Measurements from ENCODE around the gene HRC.
"Not testable (repeated sequence)": the region's sequence is repeated elsewhere in the genome, so short reads cannot be mapped to it uniquely, and the experiment has no call there.

HRC gene

DNA sequence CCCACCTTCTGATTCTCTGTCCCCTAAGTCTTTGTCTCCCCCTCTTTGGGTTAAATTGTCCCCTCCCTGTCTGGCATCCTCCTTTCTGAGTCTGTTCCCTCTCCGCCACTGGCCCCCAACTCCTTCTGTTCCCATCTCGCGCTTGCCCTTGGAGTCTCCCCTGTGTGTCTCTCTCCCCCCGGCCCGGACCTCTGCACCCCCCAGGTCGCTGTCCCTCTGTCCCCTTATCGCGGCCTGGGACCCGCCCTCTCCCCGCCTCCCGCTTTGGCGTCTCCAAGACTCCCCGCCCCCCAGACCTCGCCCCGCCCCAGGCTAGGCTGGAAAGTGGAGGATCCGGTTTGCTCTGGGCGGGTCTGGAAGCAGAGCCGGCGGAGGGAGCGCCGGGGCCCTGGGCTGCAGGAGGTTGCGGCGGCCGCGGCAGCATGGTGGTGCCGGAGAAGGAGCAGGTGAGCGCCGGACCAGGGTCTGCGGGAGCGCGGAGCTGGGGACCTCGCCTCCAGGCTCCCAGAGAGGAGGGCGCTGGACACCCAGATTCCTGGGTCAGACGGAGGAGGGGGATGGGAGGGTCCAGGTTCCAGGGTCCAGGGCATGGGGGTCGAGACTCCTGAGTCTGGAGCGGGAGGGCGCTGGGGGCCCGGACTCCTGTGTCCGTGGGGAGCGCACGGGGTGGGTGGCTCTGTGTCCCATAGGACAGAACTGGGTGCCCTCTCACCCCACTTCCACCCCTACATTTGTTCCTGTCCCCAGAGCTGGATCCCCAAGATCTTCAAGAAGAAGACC lies 2.4 kb upstream of the HRC start, which contains the start of gene TRPM4:
TRPM4 (plus strand) TSS at position 348 of the 780 bp plus-strand sequence; CDS start at position 423, 75 bp downstream.
- no peak for DNase-seq (ENCODE audit: low read depth)

- no peak for DNase-seq (ENCODE audit: low read depth)
These were observed 687 bp upstream of the HRC start for GRCh38 chr19:49155820-49156346.

GRCh38 chr19:49154279-49154678 lies 917 bp downstream of the HRC start:
- DNase-seq (ENCODE audit: low read depth): no peak

- no peak for DNase-seq (ENCODE audit: low read depth)
These were observed 1.9 kb downstream of the HRC start for GRCh38 chr19:49153167-49153809.

- no peak for DNase-seq (ENCODE audit: low read depth)
These were observed 3.1 kb downstream of the HRC start for GRCh38 chr19:49152119-49152550.

- no peak for DNase-seq (ENCODE audit: low read depth)
These were observed 3.7 kb downstream of the HRC start for GRCh38 chr19:49151267-49152118.

GRCh38 chr19:49150944-49151243 lies 4.3 kb downstream of the HRC start:
- DNase-seq (ENCODE audit: low read depth): no peak

DNA sequence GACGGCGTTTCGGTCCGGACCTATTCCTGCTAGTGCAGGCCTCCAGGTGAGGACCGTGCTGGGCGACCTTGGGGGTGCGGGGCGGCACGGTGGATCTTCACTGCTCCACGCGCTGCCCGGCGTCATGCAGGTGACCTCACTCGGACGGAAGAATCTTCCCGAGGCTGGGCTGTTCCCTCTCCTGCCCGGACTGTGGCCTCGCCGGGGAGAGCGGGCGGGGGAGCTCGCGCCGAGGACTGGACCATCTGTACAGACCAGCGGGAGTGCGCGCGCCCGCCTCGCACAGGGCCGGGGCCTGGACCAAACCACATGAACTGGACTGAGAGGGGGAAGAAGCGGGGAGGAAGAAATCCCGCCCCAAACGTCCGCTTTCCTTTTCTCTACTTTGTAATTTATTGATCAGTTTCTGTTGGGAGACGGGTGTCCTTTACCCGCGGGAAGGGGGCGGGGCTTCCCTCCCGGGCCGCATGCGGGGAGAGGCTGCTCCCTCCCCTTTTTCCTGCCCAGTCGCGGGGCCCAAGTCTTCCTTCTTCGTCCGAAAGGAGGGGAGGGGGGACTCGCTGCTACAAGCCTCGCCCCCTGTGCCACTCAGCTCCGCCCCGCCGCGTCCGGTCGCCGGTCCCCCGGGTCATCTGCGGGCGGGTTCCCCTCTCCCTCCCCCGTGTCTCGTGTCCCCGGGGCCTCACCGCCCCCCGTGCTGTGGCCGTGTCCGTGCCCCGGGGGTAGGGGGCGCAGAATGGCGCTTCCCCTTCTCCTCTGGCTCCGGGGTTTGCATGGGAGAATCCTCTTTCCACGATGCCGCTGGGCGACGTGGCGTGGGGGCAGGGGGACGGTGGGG lies 4.9 kb downstream of the HRC start:
- no peak for DNase-seq (ENCODE audit: low read depth)

DNA sequence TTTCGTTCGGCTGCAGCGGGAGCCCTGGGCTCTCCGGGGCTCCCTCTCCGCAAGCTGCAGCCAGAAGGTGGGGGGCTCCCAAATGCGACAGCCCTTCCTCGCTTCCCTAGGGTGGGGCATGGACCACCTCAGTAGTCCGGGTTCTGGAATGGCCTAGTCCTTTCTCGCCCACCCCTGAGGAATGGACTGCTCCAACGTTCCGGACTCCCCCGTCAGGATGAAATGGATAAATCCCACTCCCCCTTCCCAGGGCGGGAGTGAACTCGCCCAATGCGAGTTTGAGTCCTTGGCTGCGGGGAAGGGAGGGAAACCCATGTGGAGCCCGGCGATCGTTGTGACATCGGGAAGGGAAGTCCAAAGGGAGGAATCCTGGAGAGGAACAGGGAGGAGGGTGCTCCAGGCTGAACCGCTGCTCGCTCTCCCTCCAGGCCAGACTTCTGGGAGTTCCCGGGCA lies 5.5 kb downstream of the HRC start:
- no peak for DNase-seq (ENCODE audit: low read depth)

- DNase-seq (ENCODE audit: low read depth): no peak
These were observed 6.2 kb downstream of the HRC start for GRCh38 chr19:49148784-49149651.

GRCh38 chr19:49148044-49148682 lies 7.0 kb downstream of the HRC start:
- no peak for DNase-seq (ENCODE audit: low read depth)

- not testable (repeated sequence) for DNase-seq (ENCODE audit: low read depth)
These were observed 8.8 kb downstream of the HRC start for GRCh38 chr19:49146408-49146770.

GRCh38 chr19:49145573-49146407 lies 9.4 kb downstream of the HRC start:
- DNase-seq (ENCODE audit: low read depth): no peak

GRCh38 chr19:49142866-49143335 lies 12.3 kb downstream of the HRC start:
- no peak for DNase-seq (ENCODE audit: low read depth)

DNA sequence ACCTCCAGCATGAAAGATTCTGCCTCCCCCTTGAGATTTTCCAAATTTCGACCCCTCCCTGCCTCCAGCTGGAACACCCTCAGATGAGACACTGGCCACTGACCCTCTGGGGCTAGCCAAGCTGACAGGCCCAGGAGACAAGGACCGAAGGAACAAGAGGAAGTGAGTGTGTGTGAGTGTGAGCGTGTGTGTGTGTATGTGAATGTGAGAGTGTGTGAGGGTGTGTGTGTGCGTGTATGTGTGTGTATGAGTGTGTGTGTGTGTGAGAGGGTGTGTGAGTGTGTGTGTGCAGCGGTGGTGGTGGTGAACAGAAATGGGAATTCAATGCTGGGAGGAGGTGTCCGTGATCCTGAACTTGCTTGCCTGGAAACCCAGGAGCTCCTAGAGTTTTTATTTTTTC lies 13.8 kb downstream of the HRC start:
- no peak for DNase-seq (ENCODE audit: low read depth)

- DNase-seq (ENCODE audit: low read depth): no peak
These were observed 14.2 kb downstream of the HRC start for GRCh38 chr19:49140951-49141350.

- no peak for DNase-seq (ENCODE audit: low read depth)
These were observed 18.4 kb downstream of the HRC start for GRCh38 chr19:49136771-49137171.

DNA sequence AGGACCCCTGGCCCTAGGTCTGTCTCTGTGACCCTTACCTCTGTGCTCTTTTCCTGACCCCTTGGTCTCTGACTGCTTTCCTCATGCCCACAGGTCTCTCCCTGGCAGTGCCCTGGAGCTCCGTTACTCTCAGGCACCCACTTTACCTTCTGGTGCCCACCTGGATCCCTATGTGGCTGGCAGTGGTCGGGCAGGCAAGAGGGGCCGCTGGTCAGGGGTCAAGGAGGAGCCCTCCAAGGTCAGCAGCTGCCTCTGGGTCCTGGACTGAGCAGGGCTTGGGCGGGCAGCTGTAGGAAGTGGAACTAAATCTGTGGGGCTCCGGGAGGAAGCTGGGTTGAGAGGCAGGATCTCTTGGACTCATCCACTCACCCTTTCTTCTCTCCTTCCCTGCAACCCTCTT lies 19.5 kb downstream of the HRC start:
- no peak for DNase-seq (ENCODE audit: low read depth)

Measured in non-pigmented ciliary epithelial cell (primary cell).